ENCODE results near the gene C14orf39. TPM values are rescaled to one million over a fixed set of nuclear protein-coding genes. Genes with fewer than 3 reads are reported as not detected.

The C14orf39 gene, protein sequence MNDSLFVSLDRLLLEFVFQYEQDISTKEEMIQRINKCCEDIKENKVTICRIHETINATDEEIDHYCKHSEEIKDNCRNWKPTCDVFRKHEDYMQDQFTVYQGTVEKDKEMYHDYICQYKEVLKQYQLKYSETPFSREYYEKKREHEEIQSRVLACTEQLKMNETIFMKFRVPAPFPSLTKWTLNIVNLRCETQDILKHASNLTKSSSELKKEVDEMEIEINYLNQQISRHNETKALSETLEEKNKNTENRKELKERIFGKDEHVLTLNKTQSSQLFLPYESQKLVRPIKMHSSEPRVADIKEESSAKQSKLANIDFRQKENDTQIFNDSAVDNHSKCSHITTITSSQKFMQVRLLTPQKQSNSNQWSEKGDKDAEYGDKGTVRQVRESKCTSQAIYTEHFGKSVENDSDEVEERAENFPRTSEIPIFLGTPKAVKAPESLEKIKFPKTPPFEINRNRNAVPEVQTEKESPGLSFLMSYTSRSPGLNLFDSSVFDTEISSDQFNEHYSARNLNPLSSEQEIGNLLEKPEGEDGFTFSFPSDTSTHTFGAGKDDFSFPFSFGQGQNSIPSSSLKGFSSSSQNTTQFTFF
- polyA plus RNA-seq (ENCODE audit: insufficient read length in 3 of 3), result under 1 TPM; 0.21 to 0.47 (median 0.43) TPM

DNA sequence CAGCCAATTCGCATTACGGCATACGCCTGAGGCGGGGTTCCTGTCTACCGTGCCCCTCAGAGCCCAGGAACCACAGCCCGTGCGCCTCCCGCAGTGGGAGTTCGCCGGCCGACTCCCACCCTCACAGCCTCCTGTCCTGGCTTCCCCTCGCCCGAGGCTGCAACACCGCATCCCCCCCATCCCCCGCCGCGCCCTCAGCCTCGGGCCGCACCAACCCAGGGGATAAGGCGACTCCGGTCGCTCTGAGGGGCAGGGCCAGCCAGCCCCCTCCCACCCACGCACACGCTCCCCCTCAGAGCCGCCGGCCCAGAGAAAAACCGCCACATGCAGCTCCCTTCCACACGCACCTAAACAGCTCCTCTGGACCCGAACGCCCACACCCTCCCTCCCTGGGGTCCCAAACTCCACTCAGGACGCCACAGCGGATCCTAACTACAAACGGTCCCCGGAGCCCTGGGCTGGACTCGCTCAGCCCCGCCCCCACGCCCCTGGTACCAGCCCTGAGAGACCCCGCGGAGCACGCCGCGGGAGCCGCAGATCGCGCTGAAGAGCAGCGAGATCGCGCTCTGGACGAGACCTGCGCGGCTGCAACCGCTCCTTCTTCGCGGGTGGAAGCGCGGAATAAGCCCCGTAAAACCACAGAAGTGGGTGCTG lies at the start of gene C14orf39:
TSS of gene C14orf39 (minus strand) at position 466 of the 654 bp plus-strand sequence. CDS start 985 bp downstream, outside the sequence.
- DNase-seq (ENCODE audit: low read depth in 3 of 3, low spot score in 2 of 3), result peak in 1 of 3 donors; percentile 61

DNA sequence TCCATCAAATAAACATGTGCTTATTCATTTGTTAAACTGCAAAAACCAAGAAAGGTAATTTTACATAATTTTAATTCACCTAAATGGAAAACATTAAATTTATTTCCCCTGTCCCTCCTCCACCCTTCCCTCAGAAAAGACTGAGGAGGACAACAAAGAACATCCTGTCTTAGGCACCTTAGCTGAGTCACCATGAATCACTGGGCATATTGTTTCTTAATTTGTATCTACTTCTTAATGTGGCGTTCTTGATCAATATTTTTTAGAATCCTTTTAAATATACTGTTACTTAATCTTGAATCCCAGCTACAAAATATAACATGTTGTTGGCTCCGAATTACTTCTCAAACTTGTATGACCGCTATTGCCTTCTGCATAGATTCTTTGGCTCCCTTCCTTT lies 46.6 kb upstream of the C14orf39 start:
- DNase-seq (ENCODE audit: low read depth in 3 of 3, low spot score in 2 of 3), result no peak

- DNase-seq (ENCODE audit: low read depth in 3 of 3, low spot score in 2 of 3), result no peak
Measured at GRCh38 chr14:60515511-60516289, 29.8 kb upstream of the C14orf39 start.

- DNase-seq (ENCODE audit: low read depth in 3 of 3, low spot score in 2 of 3), result no peak
Measured at GRCh38 chr14:60514741-60515491, 29.1 kb upstream of the C14orf39 start.

GRCh38 chr14:60514378-60514740 lies 28.5 kb upstream of the C14orf39 start:
- DNase-seq (ENCODE audit: low read depth in 3 of 3, low spot score in 2 of 3), result no peak

DNA sequence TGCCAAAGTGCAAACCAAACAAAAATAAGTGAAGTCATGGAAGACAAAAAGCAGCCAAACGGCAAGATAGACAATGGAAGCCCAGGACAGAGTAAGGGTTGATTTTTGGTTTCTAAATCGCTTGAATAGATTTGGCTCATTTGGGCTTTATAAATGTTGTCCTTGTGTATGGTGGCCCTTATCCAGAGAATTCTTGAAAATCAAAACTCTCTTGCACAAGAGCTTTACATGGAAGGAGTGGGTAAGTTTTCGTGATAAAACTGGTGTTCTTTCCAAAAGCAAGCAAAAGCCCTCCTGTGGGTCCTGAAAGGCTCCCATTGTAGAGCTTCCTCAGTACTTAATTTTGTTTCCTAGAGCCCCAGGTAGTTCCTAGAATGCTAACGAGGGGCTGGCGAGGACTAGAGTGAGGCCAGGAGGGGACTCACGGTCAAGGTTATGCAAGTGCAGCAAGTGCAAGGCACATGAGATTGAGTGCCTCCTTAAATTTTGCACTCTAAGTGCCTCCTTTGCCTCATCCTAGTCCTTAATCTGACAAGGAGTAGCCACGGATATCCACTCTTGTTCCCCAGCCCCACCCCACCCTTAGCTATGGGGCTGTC lies 27.2 kb upstream of the C14orf39 start:
- no peak for DNase-seq (ENCODE audit: low read depth in 3 of 3, low spot score in 2 of 3)

GRCh38 chr14:60512126-60512525 lies 26.3 kb upstream of the C14orf39 start:
- DNase-seq (ENCODE audit: low read depth in 3 of 3, low spot score in 2 of 3), result no peak

DNA sequence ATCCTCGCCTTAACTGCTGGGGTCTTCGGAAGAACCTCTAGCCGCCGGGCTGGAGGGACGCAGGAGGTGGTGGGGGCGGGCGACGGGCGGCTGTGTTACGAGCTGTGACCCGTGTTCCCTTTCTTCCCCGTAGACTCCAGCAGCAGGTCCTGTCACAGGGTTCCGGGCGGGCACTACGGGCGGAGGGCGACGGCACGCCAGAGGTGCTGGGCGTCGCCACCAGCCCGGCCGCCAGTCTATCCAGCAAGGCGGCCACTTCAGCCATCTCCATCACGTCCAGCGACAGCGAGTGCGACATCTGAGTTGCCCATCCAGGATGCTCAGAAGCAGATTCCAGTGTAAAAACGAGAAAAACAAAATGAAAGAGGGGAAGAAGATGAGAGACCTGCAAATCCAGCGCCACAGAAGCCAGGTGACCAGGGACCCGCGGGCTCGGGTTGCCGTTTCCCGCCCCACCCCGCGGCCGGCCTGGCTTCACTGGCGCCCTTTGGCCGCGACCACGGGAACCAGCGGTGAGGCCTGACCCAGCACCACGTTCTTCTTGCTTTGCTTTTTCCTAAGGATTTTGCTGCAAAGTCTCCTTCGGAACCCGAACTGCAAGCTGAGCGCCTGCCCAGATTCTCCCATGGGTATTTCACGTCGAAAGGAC lies 25.2 kb upstream of the C14orf39 start:
- DNase-seq (ENCODE audit: low read depth in 3 of 3, low spot score in 2 of 3), result no peak

DNA sequence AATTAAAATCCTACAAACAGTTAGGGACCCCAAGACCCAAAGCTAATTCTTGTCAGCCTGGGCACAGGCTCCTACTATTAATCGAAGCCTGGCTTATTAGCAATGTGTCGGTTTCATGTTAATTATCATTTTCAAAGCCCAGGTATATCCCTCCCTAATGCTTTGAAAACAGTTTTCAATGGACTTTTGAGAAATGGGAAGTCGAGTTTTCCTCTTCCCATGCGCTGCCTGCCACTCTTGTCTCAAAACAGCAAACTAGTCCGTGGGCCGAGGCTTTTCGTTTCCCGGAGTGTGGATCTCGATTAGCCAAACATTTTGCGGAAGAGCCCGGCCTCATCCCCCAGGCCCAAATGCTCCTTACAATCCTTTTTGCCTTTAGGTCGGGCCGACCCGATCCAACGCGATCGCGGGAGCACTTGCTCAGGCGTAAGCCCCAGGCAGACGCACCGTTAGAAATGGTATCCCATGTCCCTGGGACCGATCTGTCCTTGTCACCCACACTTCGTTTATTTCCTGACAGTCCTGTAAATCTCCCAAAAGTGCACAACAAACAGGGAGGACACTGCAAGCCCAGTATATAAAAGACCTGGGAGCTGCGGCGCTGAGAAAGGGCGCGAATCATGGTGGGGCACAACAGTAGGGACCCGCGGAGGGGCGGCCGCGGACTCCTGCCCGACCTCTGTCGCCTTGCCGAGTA lies 24.5 kb upstream of the C14orf39 start:
- DNase-seq (ENCODE audit: low read depth in 3 of 3, low spot score in 2 of 3), result no peak

- no peak for DNase-seq (ENCODE audit: low read depth in 3 of 3, low spot score in 2 of 3)
Measured at GRCh38 chr14:60509438-60510253, 23.8 kb upstream of the C14orf39 start.

- DNase-seq (ENCODE audit: low read depth in 3 of 3, low spot score in 2 of 3), result no peak
Measured at GRCh38 chr14:60508707-60509437, 23.0 kb upstream of the C14orf39 start, which contains the start of gene SIX6. Gene SIX6, plus strand, starts transcription at chr14:60509146. Its CDS starts 253 bp downstream, at chr14:60509399.

DNA sequence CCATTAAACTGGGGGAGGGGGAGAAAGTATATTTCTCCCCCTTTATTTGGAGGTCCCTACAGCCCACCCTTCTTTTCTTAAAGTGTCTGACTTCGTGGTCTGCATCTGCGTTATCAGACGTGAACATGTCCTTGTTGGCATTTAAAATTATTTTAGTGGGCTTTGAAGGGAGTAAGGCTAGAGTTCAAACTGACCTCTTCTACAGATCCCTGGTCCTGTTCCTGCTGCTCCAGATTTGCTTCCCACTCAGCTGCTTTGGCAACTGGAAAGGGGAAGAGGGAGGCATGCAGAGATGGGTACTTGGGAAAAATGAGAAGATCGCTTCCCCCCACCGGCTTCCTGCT lies 22.5 kb upstream of the C14orf39 start:
- no peak for DNase-seq (ENCODE audit: low read depth in 3 of 3, low spot score in 2 of 3)

DNA sequence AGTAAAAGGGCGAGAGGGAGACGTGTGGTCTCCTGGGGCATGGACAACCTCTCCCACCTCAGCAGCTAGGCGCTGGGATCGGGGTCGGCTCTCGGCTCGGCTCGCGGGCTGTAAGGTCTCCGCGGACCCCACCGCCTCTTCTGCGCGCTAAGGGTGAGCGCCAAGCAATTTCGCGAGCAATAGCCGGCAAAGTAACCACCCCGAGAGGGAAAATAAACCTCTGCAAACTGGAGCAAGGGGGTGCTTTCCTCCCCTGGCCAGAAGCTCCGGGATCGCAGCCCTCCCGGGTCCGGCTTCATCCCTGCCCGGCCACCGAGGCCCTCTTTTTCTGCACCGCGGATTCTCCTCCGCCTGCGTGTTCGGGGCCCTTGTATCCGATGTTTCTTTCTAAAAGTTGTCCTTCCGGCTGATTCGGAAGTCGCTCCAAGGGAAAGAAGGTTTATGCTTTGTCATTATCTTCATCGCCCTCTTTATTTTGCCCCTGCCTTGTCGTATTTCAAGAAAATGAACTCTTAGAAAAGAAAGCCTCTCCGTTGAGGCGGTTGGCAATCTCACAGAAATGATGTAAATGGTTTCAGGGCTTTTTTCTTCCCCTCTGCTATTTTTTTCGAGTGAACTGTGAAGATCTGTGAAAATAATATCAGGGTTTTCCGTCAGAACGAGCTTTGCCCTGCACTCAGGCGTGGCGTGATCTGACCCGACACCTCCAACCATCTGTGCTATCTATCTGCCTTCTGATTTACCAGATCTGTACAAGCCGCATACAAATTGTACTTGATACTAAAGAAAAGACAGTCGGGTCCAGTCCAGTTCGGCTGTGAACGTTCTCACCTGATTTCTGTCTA lies 21.3 kb upstream of the C14orf39 start:
- DNase-seq (ENCODE audit: low read depth in 3 of 3, low spot score in 2 of 3), result no peak

DNA sequence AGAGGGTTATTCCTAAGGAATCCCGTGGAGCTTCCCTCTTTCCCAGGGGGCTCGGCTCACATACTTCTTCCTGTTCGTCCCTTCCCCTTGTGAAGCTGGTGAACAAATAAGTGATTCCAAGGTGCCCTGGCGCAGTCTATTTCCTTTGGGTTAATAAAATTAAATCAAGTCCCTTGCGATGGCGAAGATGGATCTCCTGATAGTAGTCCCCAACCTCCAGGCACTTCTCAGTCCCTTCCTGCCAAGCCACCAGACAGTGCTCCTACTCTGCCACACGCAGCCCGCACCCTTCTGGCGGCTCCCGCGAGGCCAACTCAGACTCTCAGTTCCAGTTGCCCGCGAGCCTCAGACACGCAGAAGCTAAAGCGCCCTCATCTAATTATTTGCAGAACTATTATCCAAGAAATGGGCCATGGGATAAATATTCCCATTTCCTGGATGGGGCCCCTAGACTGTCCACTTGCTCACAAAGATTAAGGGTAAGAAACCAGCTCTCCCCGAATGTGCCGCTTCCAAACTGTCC lies 20.7 kb upstream of the C14orf39 start:
- no peak for DNase-seq (ENCODE audit: low read depth in 3 of 3, low spot score in 2 of 3)

- no peak for DNase-seq (ENCODE audit: low read depth in 3 of 3, low spot score in 2 of 3)
Measured at GRCh38 chr14:60506010-60506409, 20.1 kb upstream of the C14orf39 start.

DNA sequence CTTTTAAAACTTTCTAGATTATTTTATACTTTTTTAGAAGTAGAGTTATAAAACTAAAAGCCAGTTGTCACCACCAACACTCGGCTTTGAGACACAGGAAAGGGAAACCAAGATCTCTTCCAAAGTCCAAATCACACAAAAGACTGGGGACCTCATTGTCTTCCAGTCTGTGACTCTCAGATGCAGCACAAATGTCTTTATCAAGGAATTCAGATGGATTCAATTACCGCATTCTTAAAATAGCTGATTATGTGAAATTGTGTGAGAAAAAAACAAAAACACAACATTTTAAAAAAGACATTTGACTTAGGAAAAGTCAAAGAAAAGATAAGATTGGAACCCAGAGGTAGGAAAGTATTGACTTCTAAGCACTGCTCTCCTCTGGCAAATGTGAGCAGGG lies 19.6 kb upstream of the C14orf39 start:
- no peak for DNase-seq (ENCODE audit: low read depth in 3 of 3, low spot score in 2 of 3)

All from right renal cortex interstitium (tissue), 3 donors.